Articular chondrocyte of knee joint (primary cell): Measurements from ENCODE around the gene CPVL. TPM values are rescaled to one million over a fixed set of nuclear protein-coding genes. Genes with fewer than 3 reads are reported as not detected.

Experiments used
- total RNA-seq: library from RNA; depleted of rRNA; stranded (reverse); fragments of >200 nt; gene quantifications from 2 replicates; pipeline ENCODE4 v1.2.3, GENCODE V29; 2012

Gene CPVL
- 0.26 and 0.54 TPM in 2 replicates for total RNA-seq

DNA sequence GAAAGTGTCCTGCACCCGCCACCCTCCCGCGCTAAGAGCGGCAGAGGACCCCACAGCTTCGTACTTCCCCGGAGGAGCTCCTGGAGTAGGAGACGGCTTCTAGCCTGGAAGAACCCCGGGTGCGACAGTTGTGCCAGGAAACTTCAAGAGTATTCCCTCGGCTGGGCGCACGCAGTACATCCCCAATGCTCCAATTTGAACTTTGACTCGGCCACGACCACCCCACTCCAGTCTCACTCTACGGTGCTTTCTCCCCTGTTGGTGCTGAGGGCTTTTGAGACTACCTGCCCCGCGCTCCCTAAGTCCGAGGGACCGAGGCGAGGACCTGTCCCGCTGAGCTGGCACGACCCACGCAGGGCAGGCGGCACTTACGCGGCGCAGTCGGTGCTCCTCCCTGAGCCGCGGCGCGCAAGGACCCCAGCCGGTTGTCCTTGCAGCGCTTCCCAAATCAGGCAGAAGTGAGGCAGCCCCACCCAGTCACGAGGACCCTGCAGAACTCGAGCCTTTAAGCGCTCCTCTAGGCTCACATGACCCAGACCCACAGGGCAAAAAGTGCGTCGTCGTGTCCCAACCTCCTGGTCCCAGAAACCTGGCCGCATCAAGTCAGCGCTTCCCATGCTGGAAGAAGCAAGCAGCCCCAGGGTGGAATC is at the start of gene CPVL:
Gene CPVL, minus strand, starts transcription at position 481 of the 650 bp plus-strand sequence. CDS start 25,476 bp downstream, outside the sequence.

DNA sequence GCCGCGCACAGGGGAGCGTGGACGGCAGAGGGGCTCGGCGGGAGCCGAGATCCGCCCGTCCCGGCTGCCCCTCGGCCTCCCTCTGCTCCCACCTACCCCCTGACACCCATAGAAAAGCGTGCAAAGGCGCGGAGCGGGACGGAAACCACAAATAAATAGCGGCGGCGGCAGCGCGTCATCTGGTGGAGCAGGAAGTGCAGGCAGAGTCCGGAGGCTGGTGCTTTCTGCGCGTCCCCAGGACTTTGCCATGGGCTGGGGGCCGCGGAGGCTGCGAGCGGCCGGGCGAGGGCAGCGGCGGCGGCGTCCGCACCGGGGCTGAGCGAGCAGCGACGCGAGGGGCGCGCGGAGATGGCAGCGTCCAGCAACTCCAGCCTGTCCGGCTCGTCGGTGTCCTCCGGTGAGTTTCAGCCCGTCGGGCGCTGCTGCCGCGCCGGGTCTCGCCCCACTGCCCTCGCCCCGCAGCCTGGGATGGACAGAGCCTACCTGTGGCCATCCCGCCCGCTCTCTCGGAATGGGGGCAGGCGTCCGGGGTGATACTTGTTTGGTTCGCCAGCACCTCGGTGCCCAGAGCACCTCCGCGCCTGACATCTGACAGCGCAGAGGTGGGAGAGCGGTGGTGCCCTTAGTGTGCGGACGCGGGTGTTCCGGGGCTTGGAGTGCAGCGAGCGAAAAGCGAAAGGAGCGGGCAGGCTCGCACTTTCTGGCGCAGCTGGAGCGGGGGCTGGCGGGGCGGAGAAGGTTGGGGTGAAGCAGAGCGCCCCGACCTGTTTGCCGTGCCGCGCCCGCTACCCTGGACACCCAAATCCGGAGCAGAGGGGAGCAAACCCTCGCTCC is 48.5 kb upstream of the CPVL start, which contains the start of gene CHN2:
Gene CHN2, plus strand, starts transcription at position 182 of the 834 bp plus-strand sequence.

DNA sequence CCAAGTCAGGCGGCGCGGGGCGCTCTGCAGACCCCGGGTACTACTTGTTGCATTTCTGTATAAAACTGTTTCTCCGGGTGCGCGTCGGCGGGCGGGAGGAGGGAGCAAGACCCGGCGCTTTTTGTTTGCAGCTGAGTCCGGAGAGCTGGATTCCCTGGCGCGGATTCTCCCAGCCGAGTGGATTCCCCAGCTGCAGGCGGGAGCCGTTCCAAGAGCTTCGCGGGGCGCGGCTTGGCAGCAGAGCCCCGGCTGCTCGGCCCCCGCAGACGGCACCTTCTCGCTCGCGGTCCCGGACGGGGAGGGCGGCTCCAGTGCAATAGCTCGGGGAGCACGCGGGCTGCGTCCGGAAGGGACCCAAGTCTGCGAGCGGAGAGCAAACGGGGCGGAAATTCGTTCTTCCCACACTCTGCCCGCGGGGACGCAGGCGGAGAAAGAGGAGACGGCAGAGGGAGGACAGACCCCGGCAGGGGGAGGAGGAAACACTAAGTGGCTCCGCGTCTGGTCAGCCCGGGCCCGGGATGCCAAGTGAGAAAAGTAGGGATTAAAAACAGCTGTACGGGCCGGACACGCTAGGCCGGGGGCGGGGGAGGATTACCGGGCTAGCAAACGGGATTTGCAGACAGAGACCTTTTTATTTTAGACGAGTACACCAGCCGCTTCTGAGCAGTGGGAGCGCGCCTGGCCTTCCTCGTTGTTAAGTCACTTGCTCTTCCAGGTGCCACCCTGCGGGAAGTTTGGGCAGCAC is 187.9 kb downstream of the CPVL start, which contains the start of gene TRIL:
Gene TRIL, minus strand, starts transcription at position 96 of the 745 bp plus-strand sequence. CDS start 284 bp downstream, outside the sequence.

Other genes with a start within 250 kb of the CPVL start
- 0.13 and 0.22 TPM in 2 replicates for gene TRIL, start 188.2 kb downstream of the CPVL start, total RNA-seq
- gene CHN2, start 48.2 kb upstream of the CPVL start, total RNA-seq = 0.32 TPM in 1 of 2 replicates, not detected in the other